IMR-90 (cell line): ENCODE measurements around the gene RBMS3. TPM values are rescaled to one million over a fixed set of nuclear protein-coding genes. Genes with fewer than 3 reads are reported as not detected.

Source experiments
- ATAC-seq: fragments of 200-7000 bp; cut with Tn5 transposase; 2 replicates; pipeline ENCODE4 v1.9.1; 2020; ENCODE audit warnings: low read depth, mild to moderate bottlenecking, moderate library complexity
- BruUV-seq: library from RNA; stranded (reverse); fragments of 400-500 nt; replicated peaks from 2 replicates; lab custom pipeline; 2021; lab: Mats Ljungman, UMichigan
- CTCF ChIA-PET: fragments of 300-600 bp; formaldehyde crosslinking; extraction: SDS; loops from one replicate; lab custom pipeline; 2021; ENCODE audit warnings: antibody characterized with exemption; lab: Yijun Ruan, JAX
- POLR2A ChIA-PET: fragments of 300-600 bp; sonication (Branson Sonifier 250); formaldehyde crosslinking; loops from one replicate; lab custom pipeline; 2022; ENCODE audit warnings: antibody characterized with exemption; ENCODE audit not compliant: unreplicated experiment; lab: Charles Lee
- DNase-seq: peaks from one replicate; pipeline ENCODE4 v3.0.0; 2013
- H2AFZ ChIP-seq: replicated peaks from 2 replicates; pipeline ENCODE3; 2013; ENCODE audit warnings: low read length, mild to moderate bottlenecking; ENCODE audit not compliant: poor library complexity
- H2AK5ac ChIP-seq: 2 replicates; pipeline ENCODE4 v1.6.1; 2013; ENCODE audit warnings: low read depth, low read length, inconsistent platforms
- H2AK9ac ChIP-seq: replicated peaks from 2 replicates; pipeline ENCODE3; 2013; ENCODE audit warnings: mild to moderate bottlenecking, low read depth, low read length, moderate library complexity; ENCODE audit not compliant: poor library complexity
- H2BK120ac ChIP-seq: 2 replicates; pipeline ENCODE4 v1.6.1; 2013; ENCODE audit warnings: low read depth, low read length, inconsistent platforms
- H2BK15ac ChIP-seq: 3 replicates; pipeline ENCODE4 v1.6.1; 2013; ENCODE audit warnings: low read depth, low read length, inconsistent platforms
- H2BK20ac ChIP-seq: 2 replicates; pipeline ENCODE4 v1.6.1; 2013; ENCODE audit warnings: low read depth, mild to moderate bottlenecking, inconsistent platforms, low read length, moderate library complexity
- H2BK5ac ChIP-seq: 2 replicates; pipeline ENCODE4 v1.6.1; 2013; ENCODE audit warnings: mild to moderate bottlenecking, low read depth, low read length, inconsistent platforms; ENCODE audit not compliant: poor library complexity, severe bottlenecking
- H3K14ac ChIP-seq: replicated peaks from 2 replicates; pipeline ENCODE4 v1.6.1; 2013; ENCODE audit warnings: low read depth, low read length, inconsistent platforms
- H3K18ac ChIP-seq: 2 replicates; pipeline ENCODE4 v1.6.1; 2013; ENCODE audit warnings: low read depth, low read length, control low read depth
- H3K23ac ChIP-seq: 2 replicates; pipeline ENCODE4 v1.6.1; 2013; ENCODE audit warnings: low read depth, low read length, inconsistent platforms
- H3K27ac ChIP-seq: 2 replicates; pipeline ENCODE4 v1.5.1; 2013; ENCODE audit warnings: mild to moderate bottlenecking, control low read depth, low read length; ENCODE audit not compliant: insufficient read depth
- H3K27me3 ChIP-seq: 2 replicates; pipeline ENCODE4 v1.6.1; 2013; ENCODE audit warnings: low read length; ENCODE audit not compliant: control insufficient read depth, insufficient read depth
- H3K36me3 ChIP-seq: 2 replicates; pipeline ENCODE4 v1.6.1; 2013; ENCODE audit warnings: low read length, mixed read lengths; ENCODE audit not compliant: control insufficient read depth, insufficient read depth
- H3K4ac ChIP-seq: 2 replicates; pipeline ENCODE4 v1.6.1; 2013; ENCODE audit warnings: low read depth, low read length, inconsistent platforms
- H3K4me1 ChIP-seq: 2 replicates; pipeline ENCODE4 v1.6.1; 2013; ENCODE audit warnings: low read length, mixed read lengths; ENCODE audit not compliant: control insufficient read depth, insufficient read depth
- H3K4me2 ChIP-seq: 2 replicates; pipeline ENCODE4 v1.6.1; 2013; ENCODE audit warnings: low read depth, mild to moderate bottlenecking, control low read depth, low read length, moderate library complexity
- H3K4me3 ChIP-seq: 2 replicates; pipeline ENCODE4 v1.5.1; 2013; ENCODE audit warnings: low read depth, mild to moderate bottlenecking, control low read depth, low read length, moderate library complexity; ENCODE audit not compliant: insufficient read depth
- H3K56ac ChIP-seq: 2 replicates; pipeline ENCODE4 v1.6.1; 2013; ENCODE audit warnings: low read length, inconsistent platforms; ENCODE audit not compliant: insufficient read depth; ENCODE audit errors: extremely low read depth
- H3K79me1 ChIP-seq, 2 experiments: 2 replicates each; pipeline ENCODE4 v1.6.1; 2013; ENCODE audit warnings: low read length in 2 of 2, inconsistent platforms in 1 of 2, low read depth in 1 of 2
- H3K9ac ChIP-seq: 2 replicates; pipeline ENCODE4 v1.6.1; 2013; ENCODE audit warnings: low read depth, low read length, control low read depth
- H3K9me1 ChIP-seq: 2 replicates; pipeline ENCODE4 v1.6.1; 2013; ENCODE audit warnings: low read length, inconsistent platforms; ENCODE audit not compliant: insufficient read depth
- H3K9me3 ChIP-seq: 2 replicates; pipeline ENCODE4 v1.6.1; 2013; ENCODE audit warnings: low read length; ENCODE audit not compliant: control insufficient read depth, insufficient read depth
- H4K20me1 ChIP-seq: 2 replicates; pipeline ENCODE4 v1.6.1; 2013; ENCODE audit warnings: low read length, inconsistent platforms; ENCODE audit not compliant: insufficient read depth
- H4K5ac ChIP-seq: 2 replicates; pipeline ENCODE4 v1.6.1; 2013; ENCODE audit warnings: mild to moderate bottlenecking, low read depth, low read length, control low read depth
- H4K8ac ChIP-seq, 2 experiments: 2 replicates each; pipeline ENCODE4 v1.6.1; 2013; ENCODE audit warnings: low read depth in 2 of 2, low read length in 2 of 2, control low read depth in 1 of 2, inconsistent platforms in 1 of 2
- H4K91ac ChIP-seq: 2 replicates; pipeline ENCODE4 v1.6.1; 2013; ENCODE audit warnings: low read depth, low read length, inconsistent platforms; ENCODE audit not compliant: insufficient read depth
- CHD1 ChIP-seq: IDR thresholded peaks from 2 replicates; pipeline ENCODE4 v1.6.1; 2012; ENCODE audit warnings: low read depth, low read length, improper control_type of control experiment
- FOS ChIP-seq: fragments of 150-350 bp; IDR thresholded peaks from 2 replicates; pipeline ENCODE4 v1.6.1; 2016; ENCODE audit warnings: low read depth, low read length
- MAFK ChIP-seq: IDR thresholded peaks from 2 replicates; pipeline ENCODE4 v1.6.1; 2012; ENCODE audit warnings: low read depth, low read length, improper control_type of control experiment
- MXI1 ChIP-seq: IDR thresholded peaks from 2 replicates; pipeline ENCODE4 v1.6.1; 2012; ENCODE audit warnings: low read depth, mild to moderate bottlenecking, low read length, moderate library complexity, borderline replicate concordance
- NFE2L2 ChIP-seq: fragments of 150-350 bp; IDR thresholded peaks from 2 replicates; pipeline ENCODE4 v1.6.1; 2016; ENCODE audit warnings: low read depth, mild to moderate bottlenecking, low read length
- POLR2A ChIP-seq: IDR thresholded peaks from 2 replicates; pipeline ENCODE4 v1.6.1; 2012; ENCODE audit warnings: mild to moderate bottlenecking, low read depth, low read length
- RAD21 ChIP-seq: IDR thresholded peaks from 2 replicates; pipeline ENCODE4 v1.6.1; 2012; ENCODE audit warnings: low read length, improper control_type of control experiment
- RCOR1 ChIP-seq: IDR thresholded peaks from 2 replicates; pipeline ENCODE4 v1.6.1; 2012; ENCODE audit warnings: mild to moderate bottlenecking, low read length, improper control_type of control experiment; ENCODE audit not compliant: insufficient replicate concordance
- RFX5 ChIP-seq: IDR thresholded peaks from 2 replicates; pipeline ENCODE4 v1.8.0; 2012; ENCODE audit warnings: low read depth, mild to moderate bottlenecking, low read length, moderate library complexity
- USF2 ChIP-seq: fragments of 150-350 bp; IDR thresholded peaks from 2 replicates; pipeline ENCODE4 v1.6.1; 2017; ENCODE audit warnings: mild to moderate bottlenecking, antibody characterized with exemption, low read length, low read depth
- WGBS, 2 experiments: methylation state at CpG; one replicate each; pipeline versions ENCODE4 v1.1.5 to v1.1.7; 2013; ENCODE audit warnings: missing lambda C conversion rate in 2 of 2; ENCODE audit not compliant: insufficient read length in 1 of 2; ENCODE audit errors: extremely low coverage in 2 of 2; 5-methylcytosine and 5-hydroxymethylcytosine counted together
- dilution Hi-C: fragments of 300-500 bp; cut with HindIII; formaldehyde crosslinking; loops from one replicate; pipeline ENCODE4 v1.14.3; 2018; ENCODE audit warnings: low sequenced_read_pairs; ENCODE audit not compliant: unreplicated experiment
- in situ Hi-C: fragments of 300-500 bp; cut with MboI; formaldehyde crosslinking; loops from 3 replicates; pipeline ENCODE4 v1.14.3; 2019; ENCODE audit warnings: low sequenced_read_pairs, inconsistent platforms, mixed read lengths
- intact Hi-C: fragments of 100-400 bp; cut with micrococcal nuclease; formaldehyde crosslinking; loops from 2 replicates; pipeline ENCODE4 v1.10.0; 2022
- polyA plus RNA-seq, 3 experiments: library from polyadenylated mRNA; depleted of rRNA; stranded (reverse); fragments of >200 nt; gene quantifications; 2 replicates each; pipeline ENCODE4 v1.2.3, GENCODE V29; 2012; ENCODE audit warnings: low replicate concordance in 1 of 3
- total RNA-seq: library from RNA; depleted of rRNA; stranded (reverse); fragments of >200 nt; gene quantifications from 2 replicates; pipeline ENCODE4 v1.2.3, GENCODE V29; 2012
- TF ChIP-seq, protein P1 (sequence below): fragments of 150-350 bp; IDR thresholded peaks from 2 replicates; pipeline ENCODE4 v1.6.1; 2016; ENCODE audit warnings: low read depth, mild to moderate bottlenecking, low read length, moderate library complexity, borderline replicate concordance
- TF ChIP-seq, protein P2 (sequence below): conservative IDR thresholded peaks from 2 replicates; pipeline ENCODE4 v1.5.1; 2012; ENCODE audit warnings: mild to moderate bottlenecking, low read depth, low read length, improper control_type of control experiment

RBMS3 gene
- total and polyA plus RNA-seq, 2 of the 4 experiments (the other 2 are of a cell fraction), result 15.2 to 127 TPM

DNA sequence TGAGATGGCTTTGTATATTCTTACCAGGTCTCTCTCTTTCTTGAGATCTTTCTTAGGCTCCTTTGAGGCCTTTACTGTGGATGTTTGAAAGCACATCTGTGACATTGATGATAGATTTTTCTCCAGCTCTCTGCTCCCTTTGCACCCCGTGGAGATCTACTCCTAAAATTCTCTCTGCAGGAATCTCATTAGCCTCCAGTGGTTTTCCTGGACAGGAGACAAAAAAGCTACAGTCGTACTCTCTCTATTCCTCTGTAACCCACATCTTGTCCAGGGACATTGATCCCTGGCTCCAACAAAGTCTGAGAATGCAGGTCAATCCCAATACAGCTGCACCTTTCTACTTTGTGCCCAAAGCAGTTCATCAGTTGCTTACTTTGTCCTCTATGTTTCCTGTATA, 68.2 kb downstream of the RBMS3 start:
- Histone ChIP-seq H2AFZ (no peak overlapping the region), H3K9me3 (no peaks in the 10 kb centered on the region), H4K20me1 (peaks cover 3% of the 10 kb centered on the region; the same call in 1 of the 2 replicates), H2BK120ac (no peak overlapping the region), H3K4me2 (no peak overlapping the region), H4K91ac (no peak overlapping the region), H3K4ac (no peak overlapping the region), H3K23ac (0 out of 2 replicates have a peak overlapping the region, but pooled peaks have one; percentile 3), H3K4me1 (no peaks in the 10 kb centered on the region), H2BK5ac (no peak overlapping the region), H3K18ac (0 out of 2 replicates have a peak overlapping the region, but pooled peaks have one; percentile 29), H3K14ac (no peak overlapping the region), H3K9ac (no peak overlapping the region), H3K4me3 (no peak overlapping the region), H4K8ac (no peak overlapping the region), H2BK20ac (no peak overlapping the region), H2AK5ac (peak overlapping the region; percentile 51; the same call in 1 of the 2 replicates), H3K9me1 (no peaks in the 10 kb centered on the region; the same call in 1 of the 2 replicates), H2BK15ac (no peak overlapping the region), H3K27me3 (no peaks in the 10 kb centered on the region), H3K27ac (no peak overlapping the region), H3K56ac (no peak overlapping the region), H4K5ac (no peak overlapping the region; the same call in 1 of the 2 replicates), H2AK9ac (no peak overlapping the region), H3K79me1 (peaks cover 20 to 47% of the 10 kb centered on the region in 2 experiments; a peak in 3 of 4 replicates), H3K36me3 (no peaks in the 10 kb centered on the region)
- no peak for DNase-seq
- no peak for ATAC-seq
- ChIA-PET POLR2A (no interaction called here), CTCF (interaction anchor here (1.3 kb wide), 1 partner anchor 12 kb away, joined by 3 read pairs; no protein-coding TSS in a partner anchor)
- intact Hi-C loops (no loop called here), in situ Hi-C loops (no loop called here), dilution Hi-C loops (no loop called here)
- WGBS, 2 experiments, result no CpG with 5 or more reads among the region's 2 CpGs
- TF ChIP-seq FOS (no peak), RFX5 (no peak), RAD21 (no peak), CHD1 (no peak), NFE2L2 (no peak), RCOR1 (no peak), POLR2A (no peak), MAFK (no peak), USF2 (no peak), MXI1 (no peak)
- TF ChIP-seq, protein P1, sequence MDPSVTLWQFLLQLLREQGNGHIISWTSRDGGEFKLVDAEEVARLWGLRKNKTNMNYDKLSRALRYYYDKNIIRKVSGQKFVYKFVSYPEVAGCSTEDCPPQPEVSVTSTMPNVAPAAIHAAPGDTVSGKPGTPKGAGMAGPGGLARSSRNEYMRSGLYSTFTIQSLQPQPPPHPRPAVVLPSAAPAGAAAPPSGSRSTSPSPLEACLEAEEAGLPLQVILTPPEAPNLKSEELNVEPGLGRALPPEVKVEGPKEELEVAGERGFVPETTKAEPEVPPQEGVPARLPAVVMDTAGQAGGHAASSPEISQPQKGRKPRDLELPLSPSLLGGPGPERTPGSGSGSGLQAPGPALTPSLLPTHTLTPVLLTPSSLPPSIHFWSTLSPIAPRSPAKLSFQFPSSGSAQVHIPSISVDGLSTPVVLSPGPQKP, result no peak
- TF ChIP-seq, protein P2, sequence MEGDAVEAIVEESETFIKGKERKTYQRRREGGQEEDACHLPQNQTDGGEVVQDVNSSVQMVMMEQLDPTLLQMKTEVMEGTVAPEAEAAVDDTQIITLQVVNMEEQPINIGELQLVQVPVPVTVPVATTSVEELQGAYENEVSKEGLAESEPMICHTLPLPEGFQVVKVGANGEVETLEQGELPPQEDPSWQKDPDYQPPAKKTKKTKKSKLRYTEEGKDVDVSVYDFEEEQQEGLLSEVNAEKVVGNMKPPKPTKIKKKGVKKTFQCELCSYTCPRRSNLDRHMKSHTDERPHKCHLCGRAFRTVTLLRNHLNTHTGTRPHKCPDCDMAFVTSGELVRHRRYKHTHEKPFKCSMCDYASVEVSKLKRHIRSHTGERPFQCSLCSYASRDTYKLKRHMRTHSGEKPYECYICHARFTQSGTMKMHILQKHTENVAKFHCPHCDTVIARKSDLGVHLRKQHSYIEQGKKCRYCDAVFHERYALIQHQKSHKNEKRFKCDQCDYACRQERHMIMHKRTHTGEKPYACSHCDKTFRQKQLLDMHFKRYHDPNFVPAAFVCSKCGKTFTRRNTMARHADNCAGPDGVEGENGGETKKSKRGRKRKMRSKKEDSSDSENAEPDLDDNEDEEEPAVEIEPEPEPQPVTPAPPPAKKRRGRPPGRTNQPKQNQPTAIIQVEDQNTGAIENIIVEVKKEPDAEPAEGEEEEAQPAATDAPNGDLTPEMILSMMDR, result no peak
- no TSS peak for BruUV-seq
